CD4-positive, alpha-beta T cell treated with Interleukin-4 for 4 hours (primary cell): ENCODE data around the gene TDRD12.
"Not testable (repeated sequence)": the region's sequence is repeated elsewhere in the genome, so short reads cannot be mapped to it uniquely, and the experiment has no call there.

Source experiments
- DNase-seq: peaks from one replicate; pipeline ENCODE4 v3.0.0-alpha.2; 2020

The TDRD12 gene

DNA sequence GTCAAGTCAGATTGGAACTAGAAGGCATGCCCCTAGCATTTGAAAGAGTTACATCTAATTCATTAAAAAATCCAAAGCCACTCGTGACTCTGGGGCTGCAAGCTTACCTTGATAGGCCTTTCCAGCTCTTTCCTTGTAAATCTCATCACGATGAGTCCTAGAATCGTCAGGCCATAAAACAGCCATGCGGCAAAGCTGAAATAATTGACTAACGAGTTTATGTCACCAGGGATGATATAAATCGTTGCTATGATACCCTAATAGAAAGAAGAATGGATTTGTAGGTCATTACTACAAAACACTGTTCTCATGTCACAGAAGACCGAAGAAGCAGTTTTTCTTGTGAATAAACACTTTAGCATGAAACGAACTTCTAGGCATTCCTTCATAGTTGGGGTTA lies 122.5 kb downstream of the TDRD12 start:
- DNase-seq = no peak

DNA sequence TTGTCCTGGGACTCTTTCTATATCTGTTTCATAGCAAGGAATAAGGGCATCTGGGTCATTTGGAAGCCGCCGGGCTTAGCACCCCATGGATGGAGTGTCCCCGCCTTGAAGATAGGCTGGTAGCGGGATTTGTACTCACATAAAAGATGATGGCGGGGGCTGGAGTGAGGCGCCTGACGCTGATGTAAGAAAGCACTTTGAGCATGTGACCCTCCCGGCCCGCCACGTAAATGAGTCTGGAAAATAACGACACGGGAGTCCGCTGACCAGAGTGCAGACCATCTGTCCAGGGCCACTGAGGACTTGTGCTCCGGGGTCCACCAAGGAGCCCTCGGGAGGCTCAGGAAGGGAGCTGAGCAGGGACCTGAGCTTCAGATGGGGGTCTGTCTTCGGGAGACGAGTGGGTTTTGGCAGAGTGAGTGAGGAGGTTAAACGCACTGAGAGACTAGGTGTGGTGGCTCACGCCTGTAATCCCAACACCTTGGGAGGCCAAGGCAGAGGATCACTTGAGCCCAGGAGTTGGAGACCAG lies 124.2 kb downstream of the TDRD12 start:
- no peak for DNase-seq

DNA sequence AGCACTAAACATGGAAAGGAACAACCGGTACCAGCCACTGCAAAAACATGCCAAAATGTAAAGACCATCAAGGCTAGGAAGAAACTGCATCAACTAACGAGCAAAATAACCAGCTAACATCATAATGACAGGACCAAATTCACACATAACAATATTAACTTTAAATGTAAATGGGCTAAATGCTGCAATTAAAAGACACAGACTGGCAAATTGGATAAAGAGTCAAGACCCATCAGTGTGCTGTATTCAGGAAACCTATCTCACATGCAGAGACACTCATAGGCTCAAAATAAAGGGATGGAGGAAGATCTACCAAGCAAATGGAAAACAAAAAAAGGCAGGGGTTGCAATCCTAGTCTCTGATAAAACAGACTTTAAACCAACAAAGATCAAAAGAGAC lies 128.5 kb downstream of the TDRD12 start:
- not testable (repeated sequence) for DNase-seq

DNA sequence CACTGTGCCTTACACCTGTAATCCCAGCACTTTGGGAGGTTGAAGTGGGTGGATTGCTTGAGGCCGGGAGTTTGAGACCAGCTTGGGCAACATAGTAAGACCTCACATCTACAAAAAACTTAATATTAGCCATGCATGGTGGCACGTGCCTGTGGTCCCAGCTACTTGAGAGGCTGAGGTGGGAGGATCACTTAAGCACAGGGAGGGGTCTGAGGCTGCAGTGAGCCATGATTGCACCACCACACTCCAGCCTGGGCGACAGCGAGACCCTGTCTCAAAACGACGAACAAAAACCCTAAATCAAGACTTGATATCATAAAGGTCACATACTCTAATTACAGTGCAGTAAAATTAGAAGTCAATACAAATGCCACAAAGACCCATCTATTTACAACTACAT lies 132.6 kb downstream of the TDRD12 start:
- no peak for DNase-seq

- not testable (repeated sequence) for DNase-seq
These were observed 137.3 kb downstream of the TDRD12 start for GRCh38 chr19:32856818-32857217.

DNA sequence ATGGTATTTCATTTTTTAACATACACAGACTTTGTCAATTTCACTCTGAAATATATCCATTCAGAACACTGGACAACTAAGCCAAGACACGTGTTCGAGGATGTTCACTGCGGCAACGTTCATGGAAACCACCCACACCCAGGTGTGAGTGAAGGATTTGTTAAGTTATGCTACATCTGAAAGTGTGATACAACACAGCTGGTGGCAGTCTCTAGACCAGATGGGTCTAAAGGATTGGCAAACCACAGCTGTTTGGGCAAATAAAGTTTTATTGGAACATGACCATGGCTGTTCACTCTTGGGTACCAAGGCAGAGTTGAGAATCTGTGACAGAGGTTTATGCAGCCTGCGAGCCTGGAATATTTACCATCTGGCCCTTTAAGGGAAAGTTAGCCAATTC lies 138.0 kb downstream of the TDRD12 start:
- no peak for DNase-seq

GRCh38 chr19:32858155-32858554 lies 138.6 kb downstream of the TDRD12 start:
- DNase-seq = no peak

DNA sequence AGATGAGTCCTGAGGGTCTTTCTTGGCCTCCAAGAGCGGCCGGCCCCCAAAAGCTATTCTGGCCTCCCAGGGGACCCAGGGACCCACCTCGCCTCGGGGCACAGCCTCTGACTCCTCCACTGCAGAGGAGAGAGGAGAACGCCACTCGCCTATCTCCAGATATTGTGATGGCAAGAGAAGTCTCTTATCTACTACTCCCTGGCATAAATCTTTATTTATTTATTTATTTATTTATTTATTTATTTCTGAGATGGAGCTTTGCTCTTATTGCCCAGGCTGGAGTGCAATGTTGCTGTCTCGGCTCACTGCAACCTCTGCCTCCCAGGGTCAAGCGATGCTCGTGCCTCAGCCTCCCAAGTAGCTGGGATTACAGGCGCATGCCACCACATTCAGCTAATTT lies 139.0 kb downstream of the TDRD12 start:
- no peak for DNase-seq

- no peak for DNase-seq
These were observed 140.0 kb downstream of the TDRD12 start for GRCh38 chr19:32859591-32859990.

DNA sequence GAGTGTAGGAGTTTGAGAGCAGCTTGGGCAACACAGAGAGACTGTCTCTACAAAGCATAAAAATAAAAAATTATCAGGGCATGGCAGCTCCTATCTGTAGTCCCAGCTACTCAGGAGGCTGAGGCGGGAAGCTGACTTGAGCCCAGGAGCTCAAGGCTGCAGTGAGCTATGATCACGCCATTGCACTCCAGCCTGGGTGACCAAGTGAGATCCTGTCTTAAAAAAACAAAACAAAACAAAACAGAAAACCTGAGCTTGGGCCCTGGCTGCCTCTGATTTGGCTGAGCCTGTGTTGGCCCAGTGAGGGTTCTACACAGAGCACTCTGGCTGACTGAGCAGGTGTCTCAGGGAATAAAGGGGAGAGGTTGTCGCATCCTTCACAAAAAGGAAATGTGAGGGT lies 142.0 kb downstream of the TDRD12 start:
- no peak for DNase-seq

DNA sequence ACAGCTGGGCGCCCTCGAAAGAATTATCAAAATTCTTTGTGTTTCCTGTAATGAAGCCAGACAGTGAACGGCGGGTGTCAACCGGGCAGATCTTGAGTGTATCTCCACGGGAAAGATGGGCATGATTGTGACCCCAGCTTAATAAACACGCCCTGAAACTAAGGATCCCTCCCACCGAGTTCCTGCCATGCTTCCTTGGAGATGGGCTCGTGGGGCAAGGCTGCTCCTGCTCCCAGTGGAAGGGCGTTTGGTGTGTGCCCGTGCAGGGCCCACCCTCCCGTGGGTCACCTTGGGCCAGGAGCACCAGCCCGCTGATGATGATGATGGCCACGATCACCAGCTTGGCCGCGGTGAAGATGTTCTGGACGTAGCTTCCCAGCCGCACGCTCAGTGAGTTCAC lies 142.6 kb downstream of the TDRD12 start:
- no peak for DNase-seq

- no peak for DNase-seq
These were observed 143.2 kb downstream of the TDRD12 start for GRCh38 chr19:32862741-32863140.

DNA sequence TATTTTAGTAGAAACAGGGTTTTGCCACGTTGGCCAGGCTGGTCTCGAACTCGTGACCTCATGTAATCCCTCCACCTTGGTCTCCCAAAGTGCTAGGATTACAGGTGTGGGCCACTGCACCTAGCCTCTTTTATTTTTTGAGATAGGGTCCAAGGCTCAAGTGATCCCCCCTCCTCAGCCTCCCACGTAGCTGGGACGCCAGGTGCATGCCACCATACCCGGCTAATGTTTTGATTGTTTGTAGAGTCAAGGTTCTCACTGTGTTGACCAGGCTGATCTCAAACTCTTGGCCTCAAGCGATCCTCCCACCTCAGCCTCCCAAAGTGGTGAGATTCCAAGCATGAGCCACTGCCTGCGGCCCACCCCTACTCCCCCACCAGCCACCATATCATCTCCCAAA lies 143.7 kb downstream of the TDRD12 start:
- DNase-seq = no peak

DNA sequence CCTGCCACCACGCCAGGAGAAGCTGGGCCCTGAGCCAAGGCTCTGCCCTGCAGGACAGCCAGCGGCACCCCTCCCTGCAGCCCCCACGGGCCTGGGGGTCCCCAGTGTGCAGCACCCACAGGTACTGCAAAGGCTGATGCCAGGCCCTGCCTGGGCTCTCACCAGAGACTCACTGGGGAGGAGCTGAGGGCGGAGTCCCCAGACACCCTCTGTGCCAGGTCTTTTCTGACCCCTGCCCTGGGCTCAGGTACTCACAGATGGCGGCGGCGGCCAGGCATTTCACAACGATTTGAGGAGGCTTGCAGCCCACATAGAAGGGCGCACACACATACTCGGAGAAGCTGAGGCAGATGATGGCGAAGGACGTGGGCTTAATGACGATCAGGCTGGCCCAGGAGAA lies 144.3 kb downstream of the TDRD12 start:
- DNase-seq = no peak

DNA sequence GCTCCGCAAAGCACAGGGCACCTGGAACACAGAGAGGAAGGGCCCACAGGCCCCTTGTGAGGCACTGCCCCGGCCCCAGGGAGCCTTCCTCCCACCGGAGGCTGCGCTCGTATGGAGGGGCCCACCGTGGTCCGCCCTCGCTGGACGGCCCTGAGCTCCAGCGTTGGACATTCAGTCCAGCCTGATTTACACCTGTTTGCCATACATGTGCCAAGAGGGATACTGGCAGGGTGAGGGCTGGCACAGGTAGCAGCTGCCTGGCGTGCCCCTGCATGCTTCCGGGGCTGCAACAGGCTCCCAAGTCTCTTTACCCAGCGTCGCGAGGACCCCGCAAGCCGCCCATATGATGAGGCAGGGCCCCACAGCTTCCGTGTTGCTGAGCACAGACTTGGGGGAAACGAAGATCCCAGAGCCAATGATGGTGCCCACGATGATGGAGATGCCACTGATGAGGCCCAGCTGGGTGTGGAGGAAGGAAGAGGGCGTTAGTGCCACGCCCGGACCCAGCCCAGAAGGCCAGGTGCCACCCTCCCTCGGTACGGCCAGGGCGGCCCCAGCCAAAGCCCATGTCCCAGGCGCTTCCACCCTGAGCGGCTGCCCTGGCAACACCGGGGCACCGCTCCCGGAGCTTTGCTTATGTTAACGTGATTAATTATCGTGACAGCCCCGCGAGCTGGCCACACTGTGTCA lies 144.9 kb downstream of the TDRD12 start:
- no peak for DNase-seq

- DNase-seq = no peak
These were observed 145.8 kb downstream of the TDRD12 start for GRCh38 chr19:32865326-32865725.

GRCh38 chr19:32866061-32866460 lies 146.5 kb downstream of the TDRD12 start:
- no peak for DNase-seq

DNA sequence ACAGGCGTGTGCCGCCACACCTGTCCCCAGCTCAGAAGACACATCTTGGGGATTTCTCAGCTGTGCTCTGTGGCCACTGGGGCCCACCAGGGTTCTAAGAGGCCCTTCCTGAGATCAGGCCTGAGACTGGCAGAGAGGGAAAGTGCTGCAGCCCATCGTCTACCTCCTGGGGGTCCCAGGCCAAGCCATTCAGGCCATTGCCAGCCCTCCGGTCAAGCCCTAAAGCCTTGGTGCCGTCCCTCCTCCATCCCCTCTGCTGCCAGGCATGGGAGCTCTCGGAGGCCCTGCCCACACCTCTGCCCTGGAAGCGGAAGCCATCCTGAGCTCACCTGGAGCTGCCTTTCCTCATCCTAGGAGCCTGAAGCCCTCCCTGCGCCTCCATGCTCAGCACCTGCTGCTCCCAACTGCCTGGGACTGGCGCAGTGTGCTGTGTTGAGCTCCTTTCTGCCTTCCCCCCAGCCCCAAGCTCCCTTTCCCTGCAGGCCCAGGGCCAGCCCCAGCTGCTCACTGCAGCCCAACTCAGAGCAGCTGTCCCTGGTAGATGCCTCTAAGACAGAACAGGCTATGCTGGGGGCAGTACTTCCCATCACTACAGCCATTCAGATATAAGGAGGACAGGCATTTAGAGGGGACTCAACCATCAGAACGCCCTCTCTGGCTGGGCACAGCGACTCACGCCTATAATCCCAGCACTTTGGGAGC lies 147.1 kb downstream of the TDRD12 start:
- DNase-seq = no peak

- DNase-seq = not testable (repeated sequence)
These were observed 147.9 kb downstream of the TDRD12 start for GRCh38 chr19:32867436-32867835.

DNA sequence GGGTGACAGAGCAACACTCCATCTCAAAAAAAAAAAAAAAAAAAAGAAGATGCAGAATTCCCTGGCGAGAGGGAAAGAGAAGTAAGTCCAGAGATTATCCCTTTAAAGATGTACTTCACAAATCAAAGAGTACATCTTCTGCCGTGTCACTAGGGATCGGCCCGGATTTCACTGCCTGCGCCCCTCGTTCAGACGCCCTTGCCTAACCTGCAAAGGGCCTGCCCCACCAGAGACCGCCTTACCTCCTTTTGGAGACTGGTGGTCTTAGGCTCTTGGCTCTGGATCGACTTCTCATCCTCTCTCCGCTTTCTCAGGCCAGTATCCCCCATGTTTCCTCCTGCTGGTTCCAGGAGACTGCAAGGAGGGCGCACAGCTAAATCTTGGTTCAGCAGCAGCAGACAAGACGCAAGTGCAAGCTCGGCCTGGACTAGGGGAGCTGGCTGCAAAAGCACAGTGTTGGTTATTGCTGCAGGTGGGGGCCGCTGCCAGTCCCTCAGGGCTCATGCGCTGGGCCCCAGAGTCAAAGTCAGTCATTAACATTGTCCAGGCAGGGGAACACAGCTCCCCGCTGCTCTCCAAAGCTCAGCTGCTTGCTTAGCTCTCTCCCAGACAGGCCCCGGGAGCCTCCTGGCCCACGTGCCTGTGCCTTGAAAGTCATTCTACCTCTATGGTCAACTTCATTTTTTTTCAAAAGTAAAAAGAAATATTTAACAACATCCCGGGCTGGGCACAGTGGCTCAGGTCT lies 148.8 kb downstream of the TDRD12 start:
- no peak for DNase-seq

- DNase-seq = no peak
These were observed 149.9 kb downstream of the TDRD12 start, which contains the start of gene SLC7A9 for GRCh38 chr19:32869369-32869965. SLC7A9 (minus strand) TSS chr19:32869767; CDS start chr19:32868534, 1,233 bp downstream.

- no peak for DNase-seq
These were observed 150.5 kb downstream of the TDRD12 start for GRCh38 chr19:32869966-32870573.

DNA sequence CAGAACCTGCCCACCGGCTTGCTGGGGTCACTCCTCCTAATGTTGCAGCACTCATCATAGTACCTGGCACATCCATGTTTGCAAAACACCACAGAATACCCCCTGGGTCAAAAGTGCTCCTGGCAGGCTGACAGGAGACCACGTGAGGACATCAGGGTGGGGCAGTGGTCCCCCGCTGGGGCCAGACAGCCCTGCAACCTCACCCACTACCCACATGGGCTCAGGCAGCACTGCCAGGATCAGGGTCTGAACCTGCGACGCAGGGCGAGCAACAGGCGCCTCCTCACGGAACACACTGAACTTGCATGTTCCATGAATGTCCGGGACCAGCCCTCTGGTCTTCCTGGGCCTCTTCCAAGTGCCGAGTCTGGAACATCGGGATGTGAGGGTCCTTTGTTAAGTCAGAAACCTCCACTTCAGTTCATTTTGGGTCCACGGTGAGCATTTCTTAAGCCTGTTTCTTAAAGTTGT lies 151.4 kb downstream of the TDRD12 start:
- no peak for DNase-seq
